Activated effector memory CD4-positive, alpha-beta T cell treated with anti-CD3 and anti-CD28 coated beads, Interleukin-2, amount 50 U/mL, for 16 hours (primary cell): ENCODE data around the gene OR8S1.
"Not testable (repeated sequence)": the region's sequence is repeated elsewhere in the genome, so short reads cannot be mapped to it uniquely, and the experiment has no call there.

Source experiments
- DNase-seq: peaks from one replicate; pipeline ENCODE4 v3.0.0-alpha.2; 2020

Gene OR8S1, protein sequence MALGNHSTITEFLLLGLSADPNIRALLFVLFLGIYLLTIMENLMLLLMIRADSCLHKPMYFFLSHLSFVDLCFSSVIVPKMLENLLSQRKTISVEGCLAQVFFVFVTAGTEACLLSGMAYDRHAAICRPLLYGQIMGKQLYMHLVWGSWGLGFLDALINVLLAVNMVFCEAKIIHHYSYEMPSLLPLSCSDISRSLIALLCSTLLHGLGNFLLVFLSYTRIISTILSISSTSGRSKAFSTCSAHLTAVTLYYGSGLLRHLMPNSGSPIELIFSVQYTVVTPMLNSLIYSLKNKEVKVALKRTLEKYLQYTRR

GRCh38 chr12:48525332-48525731, at the start of gene OR8S1:
Gene OR8S1, plus strand, starts transcription at chr12:48525632. Its CDS starts 0 bp downstream, at chr12:48525632.
- no peak for DNase-seq

GRCh38 chr12:48482198-48482597, 43.2 kb upstream of the OR8S1 start, which contains the start of gene C12orf54:
Gene C12orf54, plus strand, starts transcription at chr12:48482498. Its CDS starts 799 bp downstream, at chr12:48483297.
- no peak for DNase-seq

DNA sequence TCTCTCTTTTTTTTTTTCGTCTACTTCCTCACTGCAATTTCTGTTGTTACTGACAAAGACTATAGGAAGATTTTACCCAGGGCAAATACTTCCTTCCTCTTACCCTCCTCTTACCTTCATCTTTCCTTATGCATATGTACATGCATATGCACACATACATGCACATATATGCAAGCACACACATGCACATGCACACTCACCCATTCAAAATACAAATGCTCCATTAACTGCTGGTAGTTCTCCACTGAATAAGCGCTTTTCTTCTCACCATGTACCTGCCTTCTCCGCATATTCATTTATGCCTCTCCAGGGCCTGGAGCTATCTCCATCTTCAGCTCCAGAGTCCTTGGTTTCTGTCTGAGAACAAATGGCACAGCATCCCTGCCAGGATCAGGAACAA, 42.5 kb upstream of the OR8S1 start:
- no peak for DNase-seq

DNA sequence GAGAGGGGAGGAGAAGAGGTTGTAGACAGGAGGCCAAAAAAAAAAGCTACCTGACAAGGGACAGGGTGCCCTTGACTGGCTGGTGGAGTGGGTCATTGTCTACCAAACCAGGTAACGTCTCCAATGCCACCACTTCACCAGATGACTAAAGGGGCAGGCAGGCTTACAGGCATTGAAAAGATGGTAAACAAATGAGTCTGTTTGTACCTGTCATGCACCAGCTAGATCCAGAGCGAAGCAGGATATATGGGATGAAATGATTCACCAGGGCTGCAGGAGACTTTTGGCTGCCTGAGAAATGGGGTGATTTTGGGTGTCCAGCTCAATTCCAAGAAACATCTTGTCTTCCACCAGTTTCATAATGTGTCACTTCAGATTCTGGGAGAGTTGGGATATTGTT, 39.2 kb upstream of the OR8S1 start:
- no peak for DNase-seq

DNA sequence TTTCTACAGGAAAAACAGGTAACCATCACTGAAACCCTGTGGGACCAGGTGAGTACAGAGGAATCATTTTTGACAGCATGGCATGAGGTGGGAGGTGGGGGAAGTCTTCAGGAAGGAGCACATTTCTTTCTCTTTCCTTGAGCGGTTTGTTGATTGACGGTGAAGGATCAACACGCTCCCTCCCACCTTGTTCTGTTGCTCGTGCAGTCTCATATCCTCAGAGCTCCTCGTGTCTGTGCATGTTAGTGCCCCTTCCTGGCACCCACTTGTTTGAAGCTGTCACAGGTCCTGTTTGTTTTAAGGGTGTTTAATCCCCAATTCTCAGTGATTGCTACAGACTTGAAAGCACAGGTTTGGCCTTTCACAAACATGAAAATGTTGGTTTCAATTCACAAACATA, 38.8 kb upstream of the OR8S1 start:
- no peak for DNase-seq

GRCh38 chr12:48489012-48489411, 36.4 kb upstream of the OR8S1 start:
- no peak for DNase-seq

DNA sequence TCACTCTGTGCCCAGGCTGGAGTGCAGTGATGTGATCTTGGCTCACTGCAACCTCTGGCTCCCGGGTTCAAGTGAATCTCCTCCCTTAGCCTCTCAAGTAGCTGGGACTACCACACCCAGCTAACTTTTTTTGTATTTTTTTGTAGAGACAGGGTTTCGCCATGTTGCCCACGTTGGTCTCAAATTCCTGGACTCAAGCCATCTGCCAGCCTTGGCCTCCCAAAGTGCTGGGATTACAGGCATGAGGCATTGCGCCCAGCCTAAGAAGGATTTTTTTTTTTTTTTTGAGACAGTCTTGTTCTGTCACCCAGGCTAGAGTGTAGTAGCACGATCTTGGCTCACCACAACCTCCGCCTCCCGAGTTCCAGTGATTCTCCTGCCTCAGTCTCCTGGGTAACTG, 36.0 kb upstream of the OR8S1 start:
- not testable (repeated sequence) for DNase-seq

DNA sequence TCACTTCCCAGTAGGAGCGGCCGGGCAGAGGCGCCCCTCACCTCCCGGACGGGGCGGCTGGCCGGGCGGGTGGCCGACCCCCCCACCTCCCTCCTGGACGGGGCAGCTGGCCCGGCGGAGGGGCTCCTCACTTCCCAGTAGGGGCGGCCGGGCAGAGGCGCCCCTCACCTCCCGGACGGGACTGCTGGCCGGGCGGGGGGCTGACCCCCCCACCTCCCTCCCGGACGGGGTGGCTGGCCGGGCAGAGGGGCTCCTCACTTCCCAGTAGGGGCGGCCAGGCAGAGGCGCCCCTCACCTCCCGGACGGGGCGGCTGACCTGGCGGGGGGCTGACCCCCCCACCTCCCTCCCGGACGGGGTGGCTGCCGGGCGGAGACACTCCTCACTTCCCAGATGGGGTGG, 25.2 kb upstream of the OR8S1 start:
- not testable (repeated sequence) for DNase-seq

GRCh38 chr12:48506836-48507235, 18.6 kb upstream of the OR8S1 start:
- DNase-seq, result not testable (repeated sequence)

DNA sequence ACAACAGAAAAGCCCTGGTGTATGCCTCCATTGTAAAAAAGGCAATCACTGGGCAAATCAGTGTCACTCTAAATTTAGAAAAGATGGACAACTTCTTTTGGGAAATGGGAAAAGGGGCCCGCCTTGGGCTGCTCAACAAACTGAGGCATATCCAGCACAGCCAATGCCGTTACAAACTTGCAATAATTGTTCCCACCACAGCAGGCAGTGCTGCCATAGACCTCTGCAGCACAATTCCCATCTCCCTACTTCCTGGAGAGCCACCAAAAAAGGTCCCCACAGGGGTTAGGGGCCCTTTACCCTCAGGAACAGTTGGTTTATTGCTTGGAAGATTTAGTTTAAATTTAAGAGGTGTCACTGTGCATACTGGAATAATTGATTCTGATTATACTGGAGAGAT, 16.4 kb upstream of the OR8S1 start:
- no peak for DNase-seq

DNA sequence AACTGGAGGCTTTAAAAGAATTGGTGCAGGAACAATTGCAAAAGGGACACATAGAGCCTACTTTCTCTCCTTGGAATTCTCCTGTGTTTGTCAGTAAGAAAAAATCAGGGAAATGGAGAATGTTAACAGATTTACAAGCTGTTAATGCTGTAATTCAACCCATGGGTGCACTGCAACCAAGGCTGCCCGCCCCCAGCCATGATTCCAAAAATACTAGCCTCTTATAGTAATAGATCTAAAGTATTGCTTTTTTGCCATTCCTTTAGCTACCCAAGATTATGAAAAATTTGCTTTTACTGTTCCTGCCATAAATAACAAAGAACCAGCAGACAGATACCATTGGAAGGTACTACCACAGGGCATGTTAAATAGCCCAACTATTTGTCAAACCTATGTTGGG, 15.3 kb upstream of the OR8S1 start:
- DNase-seq, result no peak

DNA sequence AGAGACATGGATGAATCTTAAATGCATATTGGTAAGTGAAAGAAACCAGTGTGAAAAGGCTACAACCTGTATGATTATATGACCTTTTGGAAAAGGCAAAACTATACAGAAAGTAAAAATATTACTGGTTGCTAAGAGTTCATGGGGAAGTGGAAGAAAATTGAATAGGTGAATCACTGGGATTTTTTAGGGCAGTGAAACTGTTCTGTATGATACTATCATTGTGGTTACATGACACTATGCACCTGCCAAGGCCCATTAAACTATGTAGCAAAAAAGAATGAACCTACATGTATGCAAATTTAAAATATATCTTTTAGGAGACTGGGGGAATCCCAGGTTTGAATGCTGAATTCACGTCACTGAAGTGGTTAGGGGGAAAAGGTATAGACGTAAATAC, 12.6 kb upstream of the OR8S1 start:
- DNase-seq, result no peak

DNA sequence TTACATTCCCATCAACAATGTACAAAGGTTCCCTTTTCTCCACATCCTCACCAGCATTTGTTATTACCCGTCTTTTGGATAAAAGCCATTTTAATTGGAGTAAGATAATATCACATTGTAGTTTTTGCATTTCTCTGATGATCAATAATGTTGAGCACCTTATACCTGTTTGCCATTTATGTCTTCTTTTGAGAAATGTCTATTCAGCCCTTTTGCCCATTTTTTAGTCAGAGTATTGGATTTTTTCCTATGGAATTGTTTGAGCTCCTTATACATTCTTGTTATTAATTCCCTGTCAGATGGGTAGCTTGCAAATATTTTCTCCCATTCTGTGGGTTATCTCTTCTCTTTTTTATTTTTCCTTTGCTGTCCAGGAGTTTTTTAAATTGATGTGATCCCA, 10.7 kb upstream of the OR8S1 start:
- DNase-seq, result no peak

- DNase-seq, result not testable (repeated sequence)
Measured at GRCh38 chr12:48520381-48520780, 5.1 kb upstream of the OR8S1 start.

DNA sequence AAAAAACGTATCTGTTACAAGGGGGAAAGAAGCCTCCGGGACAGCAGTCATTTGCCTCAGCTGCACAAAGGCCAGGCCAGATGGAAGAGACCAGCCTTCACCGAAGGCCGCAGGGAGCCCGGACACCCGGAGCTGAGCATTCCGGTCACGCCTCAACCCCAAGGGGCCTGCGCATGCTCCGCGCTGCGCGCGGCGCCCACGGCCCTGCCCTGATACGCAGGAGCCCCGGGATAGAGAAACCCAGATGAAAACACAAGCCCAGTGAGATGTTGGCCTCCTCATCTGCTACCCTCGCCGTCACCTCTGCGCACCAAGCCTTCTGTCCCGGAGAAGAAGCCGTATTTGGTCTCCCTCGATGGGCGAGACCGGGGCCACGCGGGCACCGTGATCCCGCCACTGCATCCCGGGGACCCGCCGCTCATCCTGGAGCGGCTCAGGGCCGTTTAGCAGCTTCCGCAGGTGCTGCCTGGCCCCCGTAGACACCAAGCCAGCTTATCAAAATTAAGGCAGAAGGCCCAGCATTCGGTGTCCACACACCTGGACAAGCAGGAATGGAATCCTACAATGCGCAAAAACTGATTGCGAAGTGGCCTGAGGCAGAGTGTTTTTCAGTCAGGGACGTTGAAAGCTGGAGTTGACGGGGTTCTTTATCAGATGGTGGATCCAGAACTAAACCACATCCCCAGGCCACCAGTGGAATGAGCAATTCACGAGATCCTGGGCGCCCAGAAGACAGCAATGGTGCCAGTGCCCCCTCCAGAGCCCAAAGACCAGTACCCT, 2.6 kb downstream of the OR8S1 start:
- DNase-seq, result no peak

DNA sequence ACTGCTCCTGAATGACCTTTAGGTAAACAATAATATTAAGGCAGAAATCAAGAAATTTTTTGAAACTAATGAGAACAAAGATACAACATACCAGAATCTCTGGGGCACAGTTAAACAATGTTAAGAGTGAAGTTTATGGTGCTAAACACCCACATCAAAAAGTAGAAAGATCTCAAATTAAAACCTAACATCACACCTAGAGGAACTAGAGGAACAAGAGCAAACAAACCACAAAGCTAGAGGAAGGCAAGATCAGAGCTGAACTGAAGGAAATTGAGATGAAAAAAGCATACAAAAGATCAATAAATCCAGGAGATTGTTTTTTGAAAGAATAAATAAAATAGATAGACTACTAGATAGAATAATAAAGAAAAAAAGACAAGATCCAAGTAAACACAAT, 7.2 kb downstream of the OR8S1 start:
- no peak for DNase-seq

DNA sequence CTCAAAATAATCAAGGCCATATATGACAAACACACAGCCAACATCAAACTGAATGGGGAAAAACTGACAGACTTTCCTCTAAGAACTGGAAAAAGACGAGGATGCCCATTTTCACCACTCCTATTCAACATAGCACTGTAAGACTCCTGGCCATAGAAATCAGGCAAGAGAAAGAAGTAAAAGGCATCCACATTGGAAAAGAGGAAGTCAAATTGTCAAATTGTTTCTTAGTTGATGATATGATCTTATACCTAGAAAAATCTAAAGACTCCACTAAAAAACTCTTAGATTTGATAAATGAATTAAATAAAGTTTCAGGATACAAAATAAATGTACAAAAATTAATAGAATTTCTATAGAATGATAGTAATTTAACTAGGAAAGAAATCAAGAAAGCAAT, 11.2 kb downstream of the OR8S1 start:
- DNase-seq, result no peak

DNA sequence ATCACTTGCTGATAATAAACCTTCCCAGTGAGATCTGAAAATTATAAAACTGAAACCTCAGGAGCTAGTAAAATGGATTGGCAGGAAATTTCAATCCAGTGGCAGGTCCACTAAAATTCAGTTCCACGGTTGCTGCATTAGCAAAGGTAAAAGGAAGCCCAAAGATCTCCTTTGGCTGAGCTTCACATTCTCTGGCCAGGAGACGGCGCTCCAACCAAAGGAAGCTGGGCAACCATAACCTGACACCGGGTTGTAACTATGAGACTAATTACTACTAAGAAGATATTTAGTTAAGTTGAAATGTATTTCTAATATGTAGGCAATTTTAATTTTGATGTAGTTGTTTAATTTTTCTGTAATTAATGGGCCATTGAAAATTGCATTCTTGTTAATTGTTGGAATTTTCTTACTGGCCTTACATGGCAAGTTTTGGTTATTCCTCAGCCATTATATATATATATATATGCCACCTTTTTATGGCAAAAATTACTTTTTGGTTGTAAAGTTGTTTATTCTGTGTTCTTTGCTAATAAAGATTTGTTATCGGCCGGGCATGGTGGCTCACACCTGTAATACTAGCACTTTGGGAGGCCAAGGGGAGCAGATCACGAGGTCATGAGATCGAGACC, 17.0 kb downstream of the OR8S1 start:
- DNase-seq, result peak; percentile 76

- no peak for DNase-seq
Measured at GRCh38 chr12:48545833-48546469, 20.5 kb downstream of the OR8S1 start.

GRCh38 chr12:48547012-48547411, 21.6 kb downstream of the OR8S1 start:
- not testable (repeated sequence) for DNase-seq

DNA sequence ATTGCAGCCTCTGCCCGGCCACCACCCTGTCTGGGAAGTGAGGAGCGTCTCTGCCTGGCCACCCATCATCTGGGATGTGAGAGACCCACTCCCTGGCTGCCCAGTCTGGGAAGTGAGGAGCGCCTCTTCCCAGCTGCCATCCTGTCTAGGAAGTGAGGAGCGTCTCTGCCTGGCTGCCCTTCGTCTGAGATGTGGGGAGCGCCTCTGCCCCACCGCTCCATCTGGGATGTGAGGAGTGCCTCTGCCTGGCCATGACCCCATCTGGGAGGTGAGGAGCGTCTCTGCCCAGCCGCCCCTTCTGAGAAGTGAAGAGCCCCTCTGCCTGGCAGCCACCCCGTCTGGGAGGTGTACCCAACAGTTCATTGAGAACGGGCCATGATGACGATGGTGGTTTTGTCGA, 26.2 kb downstream of the OR8S1 start:
- not testable (repeated sequence) for DNase-seq

DNA sequence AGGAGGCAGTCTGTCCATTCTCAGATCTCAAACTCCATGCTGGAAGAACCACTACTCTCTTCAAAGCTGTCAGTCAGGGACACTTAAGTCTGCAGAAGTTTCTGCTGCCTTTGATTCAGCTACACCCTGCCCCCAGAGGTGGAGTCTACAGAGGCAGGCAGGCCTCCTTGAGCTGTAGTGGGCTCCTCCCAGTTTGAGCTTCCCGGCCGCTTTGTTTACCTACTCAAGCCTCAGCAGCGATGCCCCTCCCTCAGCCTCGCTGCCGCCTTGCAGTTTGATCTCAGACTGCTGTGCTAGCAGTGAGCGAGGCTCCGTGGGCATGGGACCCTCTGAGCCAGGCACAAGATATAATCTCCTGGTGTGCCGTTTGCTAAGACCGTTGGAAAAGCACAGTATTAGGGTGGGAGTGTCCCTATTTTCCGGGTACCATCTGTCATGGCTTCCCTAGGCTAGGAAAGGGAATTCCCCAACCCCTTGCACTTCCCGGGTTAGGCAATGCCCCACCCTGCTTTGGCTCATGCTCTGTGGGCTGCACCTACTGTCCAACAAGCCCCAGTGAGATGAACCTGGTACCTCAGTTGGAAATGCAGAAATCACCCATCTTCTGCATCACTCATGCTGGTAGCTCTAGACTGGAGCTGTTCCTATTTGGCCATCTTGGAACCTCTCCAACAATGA, 28.4 kb downstream of the OR8S1 start:
- not testable (repeated sequence) for DNase-seq

DNA sequence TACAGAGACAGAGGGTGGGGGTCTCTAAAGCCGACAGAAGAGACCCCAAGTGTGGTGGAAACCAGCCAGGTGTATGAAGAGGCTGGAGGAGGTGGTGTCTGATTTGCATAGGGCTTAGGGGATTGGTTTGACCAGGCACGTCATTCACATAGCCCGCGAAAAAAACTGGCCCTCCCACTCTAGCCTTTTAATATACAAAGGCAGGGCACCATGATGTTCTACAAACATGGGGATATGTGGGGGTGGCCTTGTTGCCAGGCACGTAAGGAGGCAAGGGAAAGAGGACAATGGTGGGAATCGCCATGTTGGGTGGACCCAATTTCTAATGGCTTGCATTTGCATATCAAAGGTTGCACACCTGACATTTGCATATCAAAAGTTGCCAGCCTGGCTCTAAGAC, 31.2 kb downstream of the OR8S1 start:
- no peak for DNase-seq
